GM12874 (cell line): ENCODE data around the gene AGPAT1.

Experiments used
- TF ChIP-seq, protein P1 (sequence below): IDR thresholded peaks from 2 replicates; pipeline ENCODE4 v1.5.1; 2011; ENCODE audit warnings: low read depth, mild to moderate bottlenecking, control low read depth, low read length, moderate library complexity; ENCODE audit not compliant: insufficient read depth

AGPAT1 gene

DNA sequence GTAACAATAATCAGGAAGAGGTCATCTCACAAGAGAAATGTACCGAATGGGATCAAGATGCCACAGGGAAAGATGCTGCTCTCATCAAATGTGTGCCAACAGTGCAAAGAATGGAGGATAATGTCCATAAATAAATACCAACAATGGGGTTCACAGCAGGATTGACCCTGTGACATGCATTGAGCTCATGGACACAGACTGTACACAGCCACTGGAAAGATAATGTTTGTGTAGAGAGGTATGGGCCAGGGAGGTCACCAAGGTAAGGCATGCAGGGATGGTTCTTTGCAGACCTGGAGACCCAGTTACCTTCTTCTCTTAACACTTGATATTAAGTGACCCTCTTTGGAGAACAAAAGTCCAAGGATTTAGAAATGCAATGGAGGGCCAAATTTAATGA is 1.5 kb downstream of the AGPAT1 start:
- TF ChIP-seq, protein P1, sequence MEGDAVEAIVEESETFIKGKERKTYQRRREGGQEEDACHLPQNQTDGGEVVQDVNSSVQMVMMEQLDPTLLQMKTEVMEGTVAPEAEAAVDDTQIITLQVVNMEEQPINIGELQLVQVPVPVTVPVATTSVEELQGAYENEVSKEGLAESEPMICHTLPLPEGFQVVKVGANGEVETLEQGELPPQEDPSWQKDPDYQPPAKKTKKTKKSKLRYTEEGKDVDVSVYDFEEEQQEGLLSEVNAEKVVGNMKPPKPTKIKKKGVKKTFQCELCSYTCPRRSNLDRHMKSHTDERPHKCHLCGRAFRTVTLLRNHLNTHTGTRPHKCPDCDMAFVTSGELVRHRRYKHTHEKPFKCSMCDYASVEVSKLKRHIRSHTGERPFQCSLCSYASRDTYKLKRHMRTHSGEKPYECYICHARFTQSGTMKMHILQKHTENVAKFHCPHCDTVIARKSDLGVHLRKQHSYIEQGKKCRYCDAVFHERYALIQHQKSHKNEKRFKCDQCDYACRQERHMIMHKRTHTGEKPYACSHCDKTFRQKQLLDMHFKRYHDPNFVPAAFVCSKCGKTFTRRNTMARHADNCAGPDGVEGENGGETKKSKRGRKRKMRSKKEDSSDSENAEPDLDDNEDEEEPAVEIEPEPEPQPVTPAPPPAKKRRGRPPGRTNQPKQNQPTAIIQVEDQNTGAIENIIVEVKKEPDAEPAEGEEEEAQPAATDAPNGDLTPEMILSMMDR: no peak

DNA sequence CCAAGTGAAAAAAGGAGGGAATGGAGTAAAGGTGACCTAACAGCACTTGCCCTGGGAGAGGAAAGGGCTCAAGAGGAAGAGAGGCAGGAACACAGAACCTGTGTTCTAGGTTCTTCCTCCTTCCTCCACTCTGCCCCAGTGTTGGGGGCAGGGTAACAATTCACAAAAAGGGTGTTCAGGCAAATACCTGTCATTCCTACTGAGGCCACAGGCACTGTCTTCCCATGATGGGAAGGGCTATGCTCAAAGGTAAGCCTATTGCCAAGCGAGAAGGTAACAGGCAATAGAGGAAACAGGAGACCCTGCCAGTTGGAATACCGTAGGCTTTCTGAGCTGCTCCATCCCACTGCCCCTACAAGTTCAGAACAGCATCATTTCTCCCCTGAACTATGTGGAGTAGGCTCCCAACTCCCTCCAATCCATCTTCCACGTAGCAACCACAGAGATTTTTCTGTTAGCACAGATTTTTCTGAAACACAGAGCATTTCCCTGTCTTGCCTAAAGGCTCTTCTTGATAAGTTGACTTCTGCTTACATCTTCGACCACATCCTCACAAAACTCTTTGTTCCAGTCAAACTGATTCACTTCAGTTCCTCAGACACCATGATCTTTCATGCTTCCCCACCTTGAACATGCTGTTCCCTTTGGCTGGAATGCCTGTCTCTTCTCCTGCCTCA is 2.7 kb downstream of the AGPAT1 start:
- TF ChIP-seq, protein P1: no peak

DNA sequence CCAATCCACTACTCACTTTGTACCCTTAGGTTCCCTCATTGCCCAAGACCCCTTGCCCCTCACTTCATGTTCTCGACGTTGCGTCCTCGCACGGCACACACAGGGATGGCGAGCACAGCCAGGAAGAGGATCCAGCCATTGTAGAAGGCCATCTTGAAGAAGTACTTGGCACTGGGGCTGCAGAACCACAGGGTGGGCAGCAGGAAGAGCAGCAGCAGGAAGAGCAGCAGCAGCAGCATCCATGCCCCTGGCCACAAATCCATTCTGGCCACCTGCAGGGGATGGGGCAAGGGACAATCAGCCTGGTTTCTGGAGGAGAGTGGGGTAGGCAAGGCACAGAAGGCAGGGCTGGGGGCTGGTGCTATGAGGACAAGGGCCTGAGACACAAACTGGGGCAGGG is 4.7 kb downstream of the AGPAT1 start:
- TF ChIP-seq, protein P1: no peak

DNA sequence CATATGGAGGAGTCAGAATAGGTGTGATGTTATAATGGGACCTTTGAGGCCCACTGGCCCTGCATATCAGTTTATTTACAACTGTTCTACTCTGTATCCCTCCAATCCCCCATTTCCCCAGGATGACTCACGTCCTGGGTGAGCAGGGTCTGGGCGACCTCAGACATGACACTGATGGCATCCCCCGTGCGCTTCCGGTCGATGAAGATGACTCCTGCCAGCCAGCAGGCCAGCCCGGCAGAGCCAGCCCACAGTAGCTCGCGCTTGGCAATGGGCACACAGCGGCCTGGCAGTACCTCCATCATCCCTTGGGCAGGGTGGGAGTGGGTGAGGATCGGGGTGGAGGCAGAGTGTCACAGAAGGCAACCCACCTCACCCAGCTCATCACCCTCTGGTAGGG is 5.6 kb downstream of the AGPAT1 start:
- TF ChIP-seq, protein P1: no peak

DNA sequence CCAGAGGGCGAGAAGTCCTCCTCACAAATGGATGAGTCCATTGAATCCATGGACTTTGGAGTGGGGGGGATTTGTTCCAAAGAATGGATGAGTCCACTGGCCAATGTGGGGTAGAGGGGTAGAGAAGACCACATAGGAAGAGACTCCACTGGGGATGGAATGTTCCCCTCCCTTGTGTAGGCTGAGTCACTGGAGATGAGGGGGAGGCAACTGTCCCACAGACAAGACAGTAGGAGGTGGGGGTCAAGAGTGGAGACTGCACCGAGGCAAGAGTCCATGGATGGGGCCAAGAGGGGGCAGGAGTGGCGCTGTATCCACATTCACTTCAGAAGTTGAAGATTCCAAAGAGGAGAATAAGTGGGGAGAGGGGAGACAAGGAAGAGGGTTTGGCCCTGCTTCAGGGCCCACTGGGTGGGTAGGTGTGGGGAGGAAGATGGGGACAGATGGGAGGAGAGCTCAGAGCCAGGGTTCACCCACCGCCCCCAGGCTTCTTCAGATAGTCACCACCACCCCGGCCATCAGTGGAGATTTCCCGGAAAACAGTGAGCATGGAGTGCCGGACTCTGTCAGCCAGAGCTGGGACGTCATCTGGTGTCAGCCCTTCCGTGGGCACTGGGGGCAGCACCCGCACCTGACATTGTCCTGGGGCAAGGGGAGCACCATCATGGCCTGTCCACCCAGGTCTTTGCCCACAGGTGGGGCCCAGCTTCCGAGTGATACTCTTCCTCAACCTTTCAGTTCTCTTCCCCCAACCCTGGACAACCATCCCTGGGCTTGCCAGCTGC is 6.9 kb downstream of the AGPAT1 start:
- TF ChIP-seq, protein P1: no peak

DNA sequence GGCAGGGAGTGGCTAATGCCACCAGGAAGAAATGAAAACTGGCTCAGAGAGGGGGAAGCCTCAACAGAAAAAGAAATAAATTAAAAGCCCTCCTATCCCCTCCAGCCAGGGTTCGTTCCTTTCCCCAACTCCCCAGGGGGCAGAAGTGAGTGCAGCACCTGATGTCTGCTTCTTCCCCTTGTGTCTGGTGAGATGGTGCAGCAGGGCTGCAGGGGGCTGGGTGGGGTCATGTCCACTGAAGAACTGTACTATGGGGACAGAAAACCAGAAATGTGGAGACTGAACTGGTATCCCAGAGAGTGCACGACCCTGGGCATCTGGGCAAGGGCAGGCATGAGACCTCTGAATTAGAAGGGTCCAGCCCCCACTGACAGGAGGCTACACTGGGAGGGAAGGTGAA is 7.5 kb downstream of the AGPAT1 start:
- TF ChIP-seq, protein P1: no peak

DNA sequence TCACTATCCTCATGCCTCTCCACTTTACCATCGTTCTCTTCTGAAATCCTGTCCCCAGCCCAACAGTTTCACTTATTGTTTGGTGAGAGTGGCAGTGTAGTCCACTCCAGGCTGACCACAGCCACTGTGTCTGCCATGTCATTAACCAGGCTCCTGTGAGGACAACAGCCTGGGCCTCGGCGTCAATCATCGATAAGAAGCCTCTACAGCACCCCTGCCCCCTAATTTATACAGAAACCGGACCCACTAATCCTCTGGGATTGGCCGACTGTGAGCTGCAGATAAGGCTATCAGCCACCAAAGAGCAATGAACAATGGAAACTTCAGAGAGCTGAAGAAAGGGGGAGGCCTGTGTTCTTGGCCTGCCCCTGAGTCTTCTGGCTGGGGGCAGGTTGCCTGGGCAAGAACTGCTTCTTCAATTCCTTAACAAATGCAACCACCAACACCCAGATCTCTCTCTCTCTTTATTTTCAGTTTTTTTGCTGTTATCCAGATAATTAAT is 8.1 kb downstream of the AGPAT1 start:
- TF ChIP-seq, protein P1: no peak
